Mucosa of gallbladder (tissue), 1 donor: ENCODE measurements around the gene FKBP10. TPM values are rescaled to one million over a fixed set of nuclear protein-coding genes. Genes with fewer than 3 reads are reported as not detected.
A peak's percentile ranks its signal among the peaks of the same experiment; 100 is the strongest.
"Not testable (repeated sequence)": the region's sequence is repeated elsewhere in the genome, so short reads cannot be mapped to it uniquely, and the experiment has no call there.

Source experiments
- DNase-seq: peaks from one replicate; pipeline ENCODE4 v3.0.0-alpha.2; 2020; ENCODE audit warnings: low spot score
- total RNA-seq: library from RNA; stranded (reverse); gene quantifications from one replicate; pipeline ENCODE4 v1.2.1, GENCODE V29; 2021
- donor health status: DM: no; HTN: no; CAD: no.

The FKBP10 gene
- total RNA-seq, result 59.2 TPM

- DNase-seq, result peak; percentile 55
Observed at GRCh38 chr17:41812381-41813151, at the start of gene FKBP10. Gene FKBP10, plus strand, starts transcription at chr17:41813004. Its CDS starts 31 bp downstream, at chr17:41813035.

GRCh38 chr17:41763327-41763726, 49.5 kb upstream of the FKBP10 start:
- DNase-seq, result no peak

GRCh38 chr17:41766135-41766534, 46.7 kb upstream of the FKBP10 start:
- DNase-seq, result no peak

- no peak for DNase-seq
Observed at GRCh38 chr17:41767324-41768042, 45.3 kb upstream of the FKBP10 start.

- no peak for DNase-seq
Observed at GRCh38 chr17:41768682-41769288, 44.0 kb upstream of the FKBP10 start.

GRCh38 chr17:41769346-41769862, 43.4 kb upstream of the FKBP10 start:
- DNase-seq, result no peak

- DNase-seq, result no peak
Observed at GRCh38 chr17:41769985-41770384, 42.8 kb upstream of the FKBP10 start.

GRCh38 chr17:41771389-41772206, 41.2 kb upstream of the FKBP10 start:
- no peak for DNase-seq

GRCh38 chr17:41772218-41772585, 40.6 kb upstream of the FKBP10 start:
- DNase-seq, result peak; percentile 78

GRCh38 chr17:41772586-41773189, 40.1 kb upstream of the FKBP10 start:
- DNase-seq, result peak; percentile 39

GRCh38 chr17:41773190-41773588, 39.6 kb upstream of the FKBP10 start:
- peak; percentile 87 for DNase-seq

- DNase-seq, result no peak
Observed at GRCh38 chr17:41773731-41774193, 39.0 kb upstream of the FKBP10 start.

- DNase-seq, result no peak
Observed at GRCh38 chr17:41775394-41776226, 37.2 kb upstream of the FKBP10 start.

GRCh38 chr17:41776262-41776900, 36.4 kb upstream of the FKBP10 start:
- not testable (repeated sequence) for DNase-seq

GRCh38 chr17:41777157-41777573, 35.6 kb upstream of the FKBP10 start:
- peak; percentile 37 for DNase-seq

- DNase-seq, result peak; percentile 75
Observed at GRCh38 chr17:41777574-41778188, 35.1 kb upstream of the FKBP10 start.

- no peak for DNase-seq
Observed at GRCh38 chr17:41779954-41780353, 32.9 kb upstream of the FKBP10 start.

- no peak for DNase-seq
Observed at GRCh38 chr17:41781404-41782110, 31.2 kb upstream of the FKBP10 start.

- DNase-seq, result no peak
Observed at GRCh38 chr17:41782142-41782541, 30.7 kb upstream of the FKBP10 start.
